Measurements from ENCODE around the gene URB1. TPM values are rescaled to one million over a fixed set of nuclear protein-coding genes. Genes with fewer than 3 reads are reported as not detected.

The URB1 gene
- total and polyA plus RNA-seq, 9 of the 15 experiments (the other 6 are each of a cell fraction or from before 2014, with no cell fraction given): 0.97 to 53.6 (median 21.5) TPM

DNA sequence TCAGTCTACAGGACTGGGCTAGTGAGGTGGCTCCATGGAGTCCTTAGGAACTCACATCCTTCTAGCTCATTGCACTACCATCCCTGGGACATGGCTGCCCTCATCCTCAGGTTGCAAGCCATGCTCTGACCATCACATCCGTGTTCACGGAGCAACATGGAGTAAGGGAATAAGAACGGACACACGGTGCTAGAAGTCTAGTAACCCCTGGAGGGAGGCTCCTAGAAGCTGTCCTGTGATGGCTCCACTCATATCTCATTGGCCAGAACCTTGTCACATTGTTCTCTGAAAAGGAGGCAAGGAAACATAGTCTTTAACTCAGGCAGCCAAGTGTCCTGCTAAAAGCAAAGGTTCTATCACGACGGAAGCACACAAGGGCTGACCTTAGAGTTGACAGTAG is 90.3 kb downstream of the URB1 start:
- Histone ChIP-seq H4K20me1 (replicated peaks; ENCODE audit: control insufficient read depth, insufficient read depth, low read length) (no peaks in the 10 kb centered on the region), H3K4me3 (no peak overlapping the region), H3K27ac (ENCODE audit: extremely low read depth, low read depth, low read length) (no peak overlapping the region), H3K4me2 (ENCODE audit: insufficient read depth, low read length) (no peak overlapping the region), H3K9ac (ENCODE audit: insufficient read depth in 1 of 2, low read depth in 2 of 2, low read length in 2 of 2) (no peak overlapping the region), H3K36me3 (ENCODE audit: control insufficient read depth, insufficient read depth, low read length) (peaks cover 47% of the 10 kb centered on the region), H3K9me1 (ENCODE audit: control insufficient read depth, insufficient read depth, low read length) (peaks cover 3% of the 10 kb centered on the region), H3K4me1 (replicated peaks in 1 of 2; ENCODE audit: control insufficient read depth in 2 of 2, insufficient read depth in 2 of 2, low read length in 2 of 2) (peaks cover 2 to 11% of the 10 kb centered on the region in 2 experiments; a peak in 4 of 5 replicates), H3K79me2 (ENCODE audit: control insufficient read depth, insufficient read depth, low read length) (no peaks in the 10 kb centered on the region), H2AFZ (ENCODE audit: low read depth, low read length) (no peak overlapping the region), H3K9me3 (replicated peaks; ENCODE audit: control insufficient read depth, insufficient read depth, low read depth, low read length) (peaks cover 6% of the 10 kb centered on the region), H3K27me3 (ENCODE audit: control insufficient read depth in 2 of 2, insufficient read depth in 2 of 2, low read length in 2 of 2) (no peaks in the 10 kb centered on the region)
- WGBS (ENCODE audit: insufficient coverage, low coverage, missing lambda C conversion rate): 88% methylated on average over 6 of the region's 6 CpGs
- FAIRE-seq (no peak), ATAC-seq (no peak), DNase-seq (ENCODE audit: extremely low read depth in 1 of 4, low spot score in 3 of 4) (no peak)
- TF ChIP-seq, protein P1, sequence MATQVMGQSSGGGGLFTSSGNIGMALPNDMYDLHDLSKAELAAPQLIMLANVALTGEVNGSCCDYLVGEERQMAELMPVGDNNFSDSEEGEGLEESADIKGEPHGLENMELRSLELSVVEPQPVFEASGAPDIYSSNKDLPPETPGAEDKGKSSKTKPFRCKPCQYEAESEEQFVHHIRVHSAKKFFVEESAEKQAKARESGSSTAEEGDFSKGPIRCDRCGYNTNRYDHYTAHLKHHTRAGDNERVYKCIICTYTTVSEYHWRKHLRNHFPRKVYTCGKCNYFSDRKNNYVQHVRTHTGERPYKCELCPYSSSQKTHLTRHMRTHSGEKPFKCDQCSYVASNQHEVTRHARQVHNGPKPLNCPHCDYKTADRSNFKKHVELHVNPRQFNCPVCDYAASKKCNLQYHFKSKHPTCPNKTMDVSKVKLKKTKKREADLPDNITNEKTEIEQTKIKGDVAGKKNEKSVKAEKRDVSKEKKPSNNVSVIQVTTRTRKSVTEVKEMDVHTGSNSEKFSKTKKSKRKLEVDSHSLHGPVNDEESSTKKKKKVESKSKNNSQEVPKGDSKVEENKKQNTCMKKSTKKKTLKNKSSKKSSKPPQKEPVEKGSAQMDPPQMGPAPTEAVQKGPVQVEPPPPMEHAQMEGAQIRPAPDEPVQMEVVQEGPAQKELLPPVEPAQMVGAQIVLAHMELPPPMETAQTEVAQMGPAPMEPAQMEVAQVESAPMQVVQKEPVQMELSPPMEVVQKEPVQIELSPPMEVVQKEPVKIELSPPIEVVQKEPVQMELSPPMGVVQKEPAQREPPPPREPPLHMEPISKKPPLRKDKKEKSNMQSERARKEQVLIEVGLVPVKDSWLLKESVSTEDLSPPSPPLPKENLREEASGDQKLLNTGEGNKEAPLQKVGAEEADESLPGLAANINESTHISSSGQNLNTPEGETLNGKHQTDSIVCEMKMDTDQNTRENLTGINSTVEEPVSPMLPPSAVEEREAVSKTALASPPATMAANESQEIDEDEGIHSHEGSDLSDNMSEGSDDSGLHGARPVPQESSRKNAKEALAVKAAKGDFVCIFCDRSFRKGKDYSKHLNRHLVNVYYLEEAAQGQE (IDR thresholded peaks at IDR 0.05; ENCODE audit: borderline replicate concordance): no peak
- TF ChIP-seq, protein P1 (CRISPR knock-in tag; IDR thresholded peaks at IDR 0.05; ENCODE audit: low read depth): no peak
- TF ChIP-seq ZNF280A (IDR thresholded peaks at IDR 0.05; ENCODE audit: low read depth, partially characterized antibody) (no peak), BHLHE40 (IDR thresholded peaks at IDR 0.05; ENCODE audit: low read length) (no peak)
- ChIA-PET CTCF (ENCODE audit: low intra/inter-chr PET ratio) (no interaction called here), POLR2A (no interaction called here)
- no TSS peak for BruUV-seq (replicated peaks)
- in situ Hi-C loops (cut with MboI) (no loop called here), intact Hi-C loops (cut with micrococcal nuclease) (no loop called here)
